GM19238 (cell line): Measurements from ENCODE around the gene NSUN5.
"Not testable (repeated sequence)": the region's sequence is repeated elsewhere in the genome, so short reads cannot be mapped to it uniquely, and the experiment has no call there.

ENCODE experiments used
- DNase-seq: peaks from one replicate; pipeline ENCODE4 v3.0.0; 2011; ENCODE audit warnings: low spot score; ENCODE audit not compliant: insufficient read length

Gene NSUN5

DNA sequence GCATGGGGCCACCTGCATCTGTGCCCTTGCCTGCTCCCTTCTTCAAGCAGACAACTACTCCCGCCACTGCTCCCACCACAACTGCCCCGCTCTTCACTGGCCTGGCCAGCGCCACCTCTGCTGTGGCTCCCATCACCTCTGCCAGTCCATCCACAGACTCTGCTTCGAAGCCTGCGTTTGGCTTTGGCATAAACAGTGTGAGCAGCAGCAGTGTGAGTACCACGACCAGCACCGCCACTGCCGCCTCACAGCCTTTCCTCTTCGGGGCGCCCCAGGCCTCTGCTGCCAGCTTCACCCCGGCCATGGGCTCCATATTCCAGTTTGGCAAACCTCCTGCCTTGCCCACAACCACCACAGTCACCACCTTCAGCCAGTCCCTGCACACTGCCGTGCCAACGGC is 11.4 kb downstream of the NSUN5 start:
- DNase-seq: not testable (repeated sequence)

DNA sequence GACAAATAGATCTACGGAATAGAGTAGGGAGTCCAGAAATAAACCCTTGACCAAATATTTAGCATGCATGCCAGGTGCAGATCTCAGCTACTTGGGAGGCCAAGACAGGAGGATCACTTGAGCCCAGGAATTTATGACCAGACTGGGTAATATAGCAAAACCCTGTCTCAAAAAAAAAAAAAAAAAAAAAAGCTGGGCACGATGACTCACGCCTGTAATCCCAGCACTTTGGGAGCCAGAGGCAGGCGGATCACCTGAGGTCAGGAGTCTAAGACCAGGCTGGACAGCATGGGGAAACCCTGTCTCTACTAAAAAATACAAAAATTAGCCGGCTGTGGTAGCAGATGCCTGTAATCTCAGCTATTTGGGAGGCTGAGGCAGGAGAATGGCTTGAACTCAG is 31.4 kb downstream of the NSUN5 start:
- DNase-seq: not testable (repeated sequence)

DNA sequence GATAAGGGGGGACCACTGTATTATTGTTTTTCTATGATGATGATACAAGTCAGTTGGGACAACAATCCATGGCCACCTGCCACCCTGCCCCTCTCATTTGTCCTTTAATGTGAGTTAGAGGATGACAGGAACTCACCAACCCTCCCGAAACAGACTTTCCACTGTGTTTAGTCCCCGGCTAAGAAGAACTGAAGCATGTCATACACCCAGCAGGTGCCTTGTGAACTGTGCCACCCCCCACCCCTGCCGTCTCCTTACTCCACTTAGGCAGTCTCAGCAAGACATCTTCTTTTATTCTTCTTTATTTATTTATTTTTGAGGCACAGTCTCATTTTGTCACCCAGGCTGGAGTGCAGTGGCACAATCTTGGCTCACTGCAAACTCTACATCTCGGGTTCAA is 40.8 kb downstream of the NSUN5 start:
- not testable (repeated sequence) for DNase-seq

DNA sequence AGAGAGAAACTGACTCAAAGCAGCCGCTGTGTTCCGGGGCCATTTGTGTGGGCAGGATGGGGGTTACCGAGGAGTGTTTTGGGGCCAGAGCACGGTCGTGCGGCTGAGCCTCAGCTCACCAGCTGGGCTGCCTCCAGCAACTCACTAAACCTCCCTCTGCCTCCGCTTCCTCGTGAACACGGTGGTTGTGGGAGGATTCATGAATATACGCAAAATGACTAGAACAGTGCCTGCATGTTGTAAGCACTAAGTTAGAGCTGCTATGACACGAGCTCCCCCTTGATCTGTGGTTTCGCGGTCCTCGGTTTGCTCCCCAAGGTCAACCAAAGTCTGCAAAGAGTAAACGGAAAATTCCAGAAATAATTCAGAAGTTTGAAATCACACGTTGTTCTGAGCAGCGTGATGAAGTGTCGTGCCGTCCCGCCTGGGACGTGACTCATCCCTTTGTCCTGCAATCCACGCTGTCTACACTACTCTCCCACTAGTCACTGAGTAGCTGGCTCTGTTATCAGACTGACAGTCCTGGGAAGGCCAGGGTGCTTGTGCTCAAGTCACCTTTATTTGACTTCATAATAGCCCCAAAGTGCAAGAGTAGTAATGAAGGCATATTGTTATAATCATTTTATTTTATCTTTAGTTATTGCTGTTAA is 41.8 kb downstream of the NSUN5 start:
- not testable (repeated sequence) for DNase-seq

DNA sequence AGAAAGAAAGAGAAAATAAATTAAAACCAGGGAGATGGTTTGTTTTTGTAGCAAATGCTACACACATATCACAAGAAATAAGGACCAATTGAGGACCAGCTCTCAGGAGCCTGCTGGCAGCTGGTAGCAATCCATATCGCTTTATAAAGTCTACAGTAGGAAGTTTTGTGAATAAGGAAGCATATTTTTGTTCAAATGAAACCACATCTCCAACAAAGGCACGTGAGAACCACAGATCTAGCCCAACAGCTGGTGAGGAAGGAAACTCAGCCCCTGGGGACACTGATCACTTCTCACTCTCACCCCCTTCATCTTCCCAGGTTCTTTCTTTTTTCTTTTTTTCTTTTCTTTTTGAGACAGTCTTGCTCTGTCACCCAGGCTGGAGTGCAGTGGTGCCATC is 46.2 kb downstream of the NSUN5 start:
- not testable (repeated sequence) for DNase-seq
